Skeletal muscle tissue (tissue), 4 donors: ENCODE data around the gene PARP4. TPM values are rescaled to one million over a fixed set of nuclear protein-coding genes. Genes with fewer than 3 reads are reported as not detected.
"Not testable (repeated sequence)": the region's sequence is repeated elsewhere in the genome, so short reads cannot be mapped to it uniquely, and the experiment has no call there.

Experiments used
- H3K27ac ChIP-seq: one replicate; pipeline ENCODE4 v1.7.0; 2013; ENCODE audit warnings: mild to moderate bottlenecking, low read depth, low read length, inconsistent platforms
- H3K27me3 ChIP-seq, 3 donors: one replicate each; pipeline ENCODE4 v1.7.0; 2013; ENCODE audit warnings: low read length in 3 of 3; ENCODE audit not compliant: control insufficient read depth in 3 of 3, insufficient read depth in 3 of 3
- H3K36me3 ChIP-seq, 3 donors: one replicate each; pipeline ENCODE4 v1.7.0; 2013; ENCODE audit warnings: low read length in 3 of 3; ENCODE audit not compliant: control insufficient read depth in 3 of 3, insufficient read depth in 3 of 3
- H3K4me1 ChIP-seq, 3 donors: one replicate each; pipeline ENCODE4 v1.7.0; 2013; ENCODE audit warnings: low read length in 3 of 3, mild to moderate bottlenecking in 3 of 3; ENCODE audit not compliant: control insufficient read depth in 3 of 3, insufficient read depth in 3 of 3
- H3K4me3 ChIP-seq, 3 donors: one replicate each; pipeline ENCODE4 v1.7.0; 2013; ENCODE audit warnings: low read length in 3 of 3
- H3K9ac ChIP-seq, 3 donors: one replicate each; pipeline ENCODE4 v1.7.0; 2013; ENCODE audit warnings: low read length in 3 of 3, mild to moderate bottlenecking in 3 of 3, moderate library complexity in 2 of 3, low read depth in 1 of 3
- H3K9me3 ChIP-seq, 3 donors: one replicate each; pipeline ENCODE4 v1.7.0; 2013; ENCODE audit warnings: low read length in 3 of 3; ENCODE audit not compliant: control insufficient read depth in 3 of 3
- total RNA-seq: library from RNA; depleted of rRNA; stranded (reverse); fragments of >200 nt; gene quantifications from one replicate; pipeline ENCODE4 v1.2.3, GENCODE V29; 2014
- donor health status: Osteomylitis.

The PARP4 gene
- total RNA-seq, 1 donor from 2014 or later: 24.5 TPM

DNA sequence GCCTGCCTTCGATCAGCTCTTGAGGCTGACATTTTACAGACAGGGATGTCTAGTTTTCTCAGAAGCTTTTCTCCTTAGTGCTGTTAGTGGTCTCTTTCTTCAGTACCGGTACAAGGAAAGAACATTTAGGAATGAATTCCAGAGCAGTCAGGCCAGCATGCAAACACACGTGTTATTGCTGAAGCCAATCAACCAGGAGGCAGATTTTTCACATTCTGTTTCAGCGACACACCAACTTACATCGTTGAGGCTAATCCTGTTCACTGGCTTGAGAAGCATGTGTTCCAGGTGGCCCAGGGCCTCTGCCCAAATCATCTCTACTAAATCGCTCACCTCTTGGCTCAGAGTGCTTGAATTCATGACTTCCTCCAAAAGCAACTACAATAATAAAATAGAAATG, 19.2 kb downstream of the PARP4 start:
- no peak overlapping the region for H3K4me3 ChIP-seq
- H3K36me3 ChIP-seq: peaks cover 25 to 57% (median 42%) of the 10 kb centered on the region in 3 donors
- no peaks in the 10 kb centered on the region for H3K4me1 ChIP-seq

DNA sequence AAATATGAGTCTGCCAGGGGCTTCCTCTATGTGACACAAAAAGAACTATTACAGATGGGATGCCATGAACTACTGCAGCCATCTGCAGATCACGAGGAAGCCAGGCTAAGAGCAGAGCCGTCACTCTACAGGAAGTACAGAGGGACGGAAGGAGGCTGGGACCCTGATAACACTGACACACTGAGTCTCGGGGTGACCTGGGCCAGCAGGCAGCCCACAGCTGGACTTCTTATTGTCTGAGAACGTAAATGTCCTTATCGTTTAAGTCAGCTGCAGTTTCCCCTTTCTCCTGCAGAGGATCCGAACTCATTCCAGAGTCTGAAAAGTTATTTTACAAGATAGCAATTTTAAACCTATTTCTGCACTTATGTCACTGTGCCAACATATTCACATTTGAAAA, 20.7 kb downstream of the PARP4 start:
- Histone ChIP-seq H3K27ac (no peak overlapping the region), H3K9me3 (no peaks in the 10 kb centered on the region), H3K9ac (no peak overlapping the region), H3K36me3 (peaks cover 22 to 46% (median 33%) of the 10 kb centered on the region in 3 donors), H3K27me3 (no peaks in the 10 kb centered on the region), H3K4me1 (no peaks in the 10 kb centered on the region), H3K4me3 (no peak overlapping the region)

More for the DNA sequence above, 19.2 kb downstream of the PARP4 start:
- Histone ChIP-seq H3K9me3 (no peaks in the 10 kb centered on the region), H3K27me3 (no peaks in the 10 kb centered on the region), H3K9ac (no peak overlapping the region), H3K27ac (no peak overlapping the region)

DNA sequence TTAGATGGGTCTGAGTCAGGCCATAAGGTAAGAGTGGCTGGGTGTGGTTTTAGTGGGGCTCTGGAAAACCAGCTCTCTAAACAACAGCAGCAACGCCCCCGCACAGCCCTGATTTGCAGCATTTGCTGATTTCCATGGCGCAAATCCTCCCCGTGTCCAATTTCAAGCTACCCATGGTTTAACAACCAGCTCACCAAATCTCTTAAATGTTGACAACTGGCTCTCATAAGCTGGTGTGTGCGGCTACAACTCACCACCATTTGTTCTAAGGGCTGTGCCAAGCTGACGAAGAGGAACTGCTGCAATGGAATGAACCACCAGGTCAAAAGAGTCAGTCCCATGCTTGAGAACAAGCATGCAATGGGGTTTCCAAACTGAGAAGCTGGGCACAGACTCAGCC, 22.9 kb downstream of the PARP4 start:
- Histone ChIP-seq H3K27ac (no peak overlapping the region), H3K9me3 (no peaks in the 10 kb centered on the region), H3K4me1 (no peaks in the 10 kb centered on the region), H3K36me3 (peaks cover 20 to 44% (median 33%) of the 10 kb centered on the region in 3 donors), H3K4me3 (no peak overlapping the region), H3K27me3 (no peaks in the 10 kb centered on the region), H3K9ac (no peak overlapping the region)

DNA sequence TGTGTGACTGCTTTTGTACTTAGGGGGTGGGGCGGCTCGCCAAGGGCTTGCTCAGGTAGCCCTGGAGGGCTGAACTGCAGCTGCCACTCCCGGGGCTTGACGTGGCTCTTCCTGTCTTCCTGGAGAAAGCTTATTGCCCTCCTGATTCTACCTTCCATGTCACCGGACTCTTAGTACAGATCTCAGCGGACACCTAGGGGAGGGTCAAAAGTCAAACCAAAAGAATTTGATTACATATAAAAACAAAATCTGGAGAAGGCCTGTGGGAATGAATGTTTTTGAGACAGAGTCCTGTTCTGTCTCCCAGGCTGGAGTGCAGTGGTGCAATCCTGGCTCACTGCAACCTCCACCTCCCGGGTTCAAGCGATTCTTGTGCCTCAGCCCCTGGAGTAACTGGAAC, 24.5 kb downstream of the PARP4 start:
- H3K4me1 ChIP-seq, H3K9me3 ChIP-seq, H3K27ac ChIP-seq, H3K27me3 ChIP-seq, H3K4me3 ChIP-seq, H3K9ac ChIP-seq: not testable (repeated sequence)
- peaks cover 18 to 43% (median 27%) of the 10 kb centered on the region in 3 donors for H3K36me3 ChIP-seq

DNA sequence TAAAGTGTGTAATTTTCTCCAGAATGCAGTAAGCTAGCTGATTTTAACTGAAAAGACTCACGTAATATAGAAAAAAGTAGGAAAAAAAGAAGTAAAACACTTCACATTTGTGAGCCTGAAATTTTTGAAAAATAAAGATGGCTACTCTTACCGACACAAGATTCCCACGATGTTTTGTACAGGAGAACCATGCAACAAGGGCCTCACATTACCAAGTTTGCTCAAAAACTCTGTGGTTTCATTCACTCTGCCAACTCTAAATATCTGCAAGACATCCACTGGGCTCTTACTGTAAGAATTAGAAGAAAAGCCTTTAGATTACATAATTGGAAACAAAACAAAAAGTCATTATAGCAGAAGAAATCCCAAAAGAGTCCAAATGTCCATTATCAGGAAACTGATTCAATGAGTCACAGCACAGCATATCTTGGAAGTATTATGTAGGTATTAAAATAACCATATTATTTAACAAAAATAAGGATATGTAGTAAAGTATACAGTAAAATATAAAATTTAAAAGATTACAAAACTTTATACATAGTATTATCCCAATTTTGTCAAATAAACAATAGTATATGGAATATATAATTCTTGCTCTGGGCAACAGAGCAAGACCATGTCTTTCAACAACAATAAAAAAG, 26.4 kb downstream of the PARP4 start:
- H3K9ac ChIP-seq, H3K27ac ChIP-seq, H3K4me3 ChIP-seq, H3K27me3 ChIP-seq, H3K4me1 ChIP-seq, H3K9me3 ChIP-seq: not testable (repeated sequence)
- peaks cover 17 to 41% (median 34%) of the 10 kb centered on the region in 3 donors for H3K36me3 ChIP-seq

DNA sequence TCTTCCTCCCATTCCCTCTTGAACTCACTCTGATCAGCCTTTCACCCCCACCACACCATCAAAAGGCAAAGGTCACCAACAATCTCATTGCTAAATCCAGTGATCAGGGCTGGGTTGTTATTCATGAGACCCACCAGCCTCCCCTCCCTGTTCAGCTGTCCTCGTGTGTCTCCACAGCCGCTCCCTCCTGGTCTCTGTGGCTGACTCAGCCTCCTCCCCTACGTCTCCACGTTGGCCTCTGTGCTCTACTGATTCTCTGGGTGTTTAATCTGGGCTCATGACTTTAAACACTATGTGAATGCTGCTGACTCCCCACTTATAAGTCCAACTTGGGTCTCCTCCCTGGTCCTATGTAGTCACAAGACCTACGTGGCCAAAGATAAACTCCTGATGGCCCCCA, 38.9 kb downstream of the PARP4 start:
- H3K27me3 ChIP-seq: no peaks in the 10 kb centered on the region
- H3K9ac ChIP-seq: no peak overlapping the region
- H3K9me3 ChIP-seq: no peaks in the 10 kb centered on the region
- no peaks in the 10 kb centered on the region for H3K4me1 ChIP-seq
- no peak overlapping the region for H3K4me3 ChIP-seq
- peaks cover 14 to 41% (median 31%) of the 10 kb centered on the region in 3 donors for H3K36me3 ChIP-seq
- H3K27ac ChIP-seq: no peak overlapping the region

DNA sequence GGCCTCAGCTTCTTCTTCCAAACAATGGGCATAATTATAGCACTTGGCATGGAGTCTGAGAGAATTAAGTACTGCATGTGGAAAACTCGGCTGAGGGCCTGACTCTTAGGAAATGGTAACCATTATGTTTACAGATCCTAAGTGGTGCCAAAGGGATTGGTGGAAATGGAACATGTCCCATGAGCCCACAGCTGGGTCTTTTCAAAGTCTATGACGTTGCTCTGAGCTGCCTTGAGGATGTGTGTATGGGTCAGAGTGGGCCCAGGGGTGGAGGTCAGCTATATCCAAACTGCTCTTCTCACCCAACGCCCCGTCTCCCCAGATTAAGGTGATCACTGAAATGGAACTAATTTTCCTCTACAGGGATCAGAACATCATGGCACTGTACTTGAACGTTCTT, 40.4 kb downstream of the PARP4 start:
- peaks cover 14 to 48% (median 31%) of the 10 kb centered on the region in 3 donors for H3K36me3 ChIP-seq
- not testable (repeated sequence) for H3K27me3 ChIP-seq, H3K4me1 ChIP-seq, H3K9me3 ChIP-seq, H3K27ac ChIP-seq, H3K4me3 ChIP-seq, H3K9ac ChIP-seq

DNA sequence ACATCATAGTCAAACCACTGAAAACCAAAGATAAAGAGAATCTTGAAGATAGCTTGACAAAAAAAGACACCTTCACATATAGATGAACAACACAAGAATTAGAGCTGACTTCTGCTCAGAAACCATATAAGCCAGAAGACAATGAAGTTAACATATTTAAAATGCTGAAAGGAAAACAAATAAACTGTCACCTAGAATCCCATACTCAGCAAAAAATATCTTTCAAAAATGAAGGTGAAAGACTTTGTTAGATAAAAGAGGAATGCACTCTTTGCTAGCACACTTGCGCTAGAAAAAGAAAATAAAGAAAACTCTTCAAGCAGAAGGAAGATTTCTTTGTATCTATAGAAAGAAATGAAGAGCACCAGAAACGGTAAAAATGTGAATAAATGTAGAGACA, 49.5 kb downstream of the PARP4 start:
- Histone ChIP-seq H3K9ac (no peak overlapping the region), H3K27ac (no peak overlapping the region), H3K4me3 (no peak overlapping the region), H3K4me1 (no peaks in the 10 kb centered on the region), H3K27me3 (no peaks in the 10 kb centered on the region), H3K9me3 (no peaks in the 10 kb centered on the region), H3K36me3 (peaks cover 8 to 22% (median 9%) of the 10 kb centered on the region in 3 donors)

DNA sequence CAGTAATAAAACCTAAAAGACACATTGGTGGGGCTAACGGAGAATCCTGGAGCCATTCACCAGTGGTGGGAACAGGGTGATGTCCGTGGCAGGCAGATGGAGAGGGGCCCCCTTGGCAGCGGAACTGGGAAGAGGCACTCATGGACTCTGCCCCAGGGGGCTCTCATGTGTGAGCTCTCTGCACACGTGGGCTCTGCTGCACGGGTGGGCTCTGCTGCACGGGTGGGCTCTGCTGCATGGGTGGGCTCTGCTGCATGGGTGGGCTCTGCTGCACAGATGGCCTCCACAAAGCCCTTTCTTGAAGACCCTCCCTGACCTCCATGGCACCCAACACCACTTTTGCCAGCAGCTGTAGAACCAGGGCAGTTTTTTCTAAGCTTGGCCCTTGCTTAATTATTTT, 52.3 kb downstream of the PARP4 start:
- Histone ChIP-seq H3K4me3 (no peak overlapping the region), H3K27ac (no peak overlapping the region), H3K4me1 (no peaks in the 10 kb centered on the region), H3K36me3 (peaks cover 15 to 23% (median 18%) of the 10 kb centered on the region in 3 donors), H3K9ac (no peak overlapping the region), H3K27me3 (no peaks in the 10 kb centered on the region), H3K9me3 (no peaks in the 10 kb centered on the region)

DNA sequence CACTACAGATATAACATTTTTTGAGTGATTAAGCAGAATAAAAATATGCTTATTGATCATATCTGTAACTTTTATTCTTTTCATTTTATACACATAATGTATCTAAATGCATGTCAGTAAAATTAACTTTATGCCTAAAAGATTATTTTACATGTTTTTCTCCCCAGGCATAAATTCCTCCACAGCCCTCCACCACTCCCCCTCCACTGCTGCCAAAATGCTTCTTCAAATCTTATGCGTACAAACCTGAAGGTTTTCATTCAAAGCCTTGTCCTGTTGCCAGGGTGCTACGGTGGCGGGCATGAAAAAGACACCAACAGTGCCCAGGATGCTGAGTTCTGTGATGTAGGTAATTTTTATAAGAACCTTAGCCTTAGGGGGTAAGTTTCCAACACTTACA, 52.9 kb downstream of the PARP4 start:
- Histone ChIP-seq H3K9me3 (no peaks in the 10 kb centered on the region), H3K4me3 (no peak overlapping the region), H3K36me3 (peaks cover 19 to 28% (median 23%) of the 10 kb centered on the region in 3 donors), H3K27me3 (no peaks in the 10 kb centered on the region), H3K27ac (no peak overlapping the region), H3K4me1 (no peaks in the 10 kb centered on the region), H3K9ac (no peak overlapping the region)
